ENCODE data around the gene LTK.

GRCh38 chr15:41483519-41483918 is 30.1 kb downstream of the LTK start:
- TF ChIP-seq CHD2 (IDR thresholded peaks at IDR 0.05; ENCODE audit: low read length) (no peak), CTCF (IDR thresholded peaks at IDR 0.05; ENCODE audit: control extremely low read depth in 1 of 3, insufficient read depth in 1 of 3, low read depth in 1 of 3, low read length in 3 of 3) (no peak), TAF1 (IDR thresholded peaks at IDR 0.05; ENCODE audit: low read depth, low read length) (no peak), SAP30 (IDR thresholded peaks at IDR 0.05; ENCODE audit: insufficient read depth, insufficient replicate concordance, low read length) (no peak), MAX (IDR thresholded peaks at IDR 0.05) (no peak), POLR2A (IDR thresholded peaks at IDR 0.05; ENCODE audit: control extremely low read depth in 1 of 2, low read depth in 2 of 2, low read length in 2 of 2) (no peak), EGR1 (IDR thresholded peaks at IDR 0.05; ENCODE audit: borderline replicate concordance, low read depth, low read length) (no peak), EZH2 (IDR thresholded peaks at IDR 0.05; ENCODE audit: low read depth, low read length, severe bottlenecking) (no peak), EP300 (IDR thresholded peaks at IDR 0.05; ENCODE audit: borderline replicate concordance in 1 of 2, low read depth in 2 of 2, low read length in 2 of 2) (no peak), POLR2AphosphoS5 (IDR thresholded peaks at IDR 0.05; ENCODE audit: low read depth, low read length) (no peak)

All from H1 (cell line).